Stimulated activated CD4-positive, alpha-beta T cell treated with anti-CD3 and anti-CD28 coated beads, Interleukin-1b, Interleukin-23, amount 100 ng/mL, for 48 hours (primary cell): ENCODE results near the gene LMX1A.

Experiments used
- DNase-seq: peaks from one replicate; pipeline ENCODE4 v3.0.0-alpha.2; 2020

The LMX1A gene

DNA sequence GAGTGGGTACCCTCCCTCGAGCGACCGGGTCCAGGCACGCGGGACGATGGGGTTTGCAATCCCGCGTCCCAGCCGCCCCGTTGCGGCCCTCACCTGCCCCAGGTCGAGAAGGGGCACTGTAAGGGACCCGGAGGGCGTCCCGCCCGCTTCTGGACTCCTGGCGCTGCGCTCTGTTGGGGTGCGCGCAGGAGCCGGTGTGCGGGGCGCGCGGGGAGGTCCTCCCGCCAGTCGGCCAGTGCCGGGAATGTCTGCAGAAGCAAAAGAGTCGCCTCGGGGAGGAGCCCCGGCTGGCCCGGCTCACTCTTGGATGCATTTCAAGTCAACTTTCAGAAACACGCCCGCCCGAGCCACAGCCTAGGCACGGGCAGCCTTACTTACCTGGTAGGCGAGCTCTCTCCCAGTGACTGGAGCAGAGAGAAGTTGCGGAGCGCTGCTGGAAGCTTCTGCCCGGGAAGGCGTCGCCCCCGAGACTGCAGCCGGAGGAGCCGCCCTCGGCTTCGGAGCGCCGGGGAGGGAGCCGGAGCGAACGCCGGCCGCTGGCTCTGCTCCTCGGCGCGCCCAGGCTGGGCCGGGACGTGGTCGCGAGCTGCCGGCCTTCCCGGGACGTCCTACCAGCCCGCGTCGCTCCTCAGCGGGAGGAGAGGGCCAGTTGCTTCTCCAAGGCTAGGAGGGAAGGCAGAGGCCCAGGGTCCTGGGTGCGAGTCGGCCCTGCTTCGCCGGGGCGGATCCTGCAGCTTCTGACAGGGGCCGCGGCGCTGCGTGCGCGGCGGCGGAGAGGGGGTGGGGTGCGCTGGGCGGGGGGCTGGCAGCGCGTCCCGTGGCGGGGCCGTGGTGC, at the start of gene LMX1A:
LMX1A (minus strand) TSS at position 739 of the 835 bp plus-strand sequence. CDS start 1,156 bp downstream, outside the sequence.
- no peak for DNase-seq

GRCh38 chr1:165403835-165404482, 47.4 kb upstream of the LMX1A start:
- DNase-seq: peak; percentile 24

- DNase-seq: no peak
Observed at GRCh38 chr1:165402517-165403111, 46.1 kb upstream of the LMX1A start.

- no peak for DNase-seq
Observed at GRCh38 chr1:165397944-165398343, 41.4 kb upstream of the LMX1A start.

- no peak for DNase-seq
Observed at GRCh38 chr1:165395901-165396300, 39.4 kb upstream of the LMX1A start.

GRCh38 chr1:165395478-165395877, 39.0 kb upstream of the LMX1A start:
- DNase-seq: no peak

- peak; percentile 85 for DNase-seq
Observed at GRCh38 chr1:165392634-165393571, 36.4 kb upstream of the LMX1A start.

DNA sequence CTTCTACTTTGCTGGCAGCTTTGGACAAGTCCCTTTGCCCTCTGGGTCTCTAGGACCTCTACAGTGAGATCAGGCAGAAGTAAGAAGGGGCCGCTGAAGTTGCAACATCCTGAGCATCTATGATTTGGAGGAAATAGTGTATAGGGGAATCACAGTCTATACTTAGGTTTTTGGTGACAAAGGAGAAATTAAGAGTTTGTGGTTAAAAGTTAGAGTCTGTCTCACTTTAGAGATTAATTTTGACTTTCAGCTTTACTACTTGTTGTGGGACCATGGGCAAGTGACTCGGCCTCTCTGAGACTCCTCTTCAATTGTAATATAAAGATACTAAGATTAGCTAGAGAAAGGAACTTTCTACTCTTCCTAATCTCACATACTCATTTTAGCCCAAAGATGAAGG, 33.1 kb upstream of the LMX1A start:
- no peak for DNase-seq

DNA sequence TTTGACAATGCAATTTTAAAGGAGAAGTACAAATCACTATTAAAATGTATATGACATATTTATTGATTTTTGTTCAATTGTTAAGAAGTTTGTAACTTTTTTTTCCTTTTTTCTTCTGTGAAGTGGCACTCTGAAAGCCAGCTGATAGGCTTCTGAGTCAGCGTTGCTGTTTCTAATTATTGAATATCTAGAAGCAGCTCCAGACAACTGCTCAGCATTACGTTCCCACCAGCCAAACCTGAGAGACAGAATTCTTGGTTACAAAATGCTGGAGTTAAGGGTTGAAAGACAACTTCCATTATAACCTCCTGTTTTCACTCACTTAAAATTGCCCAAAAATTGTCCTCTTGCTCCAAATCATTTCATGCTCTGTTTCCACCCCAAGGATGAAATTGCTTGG, 31.4 kb upstream of the LMX1A start:
- no peak for DNase-seq

DNA sequence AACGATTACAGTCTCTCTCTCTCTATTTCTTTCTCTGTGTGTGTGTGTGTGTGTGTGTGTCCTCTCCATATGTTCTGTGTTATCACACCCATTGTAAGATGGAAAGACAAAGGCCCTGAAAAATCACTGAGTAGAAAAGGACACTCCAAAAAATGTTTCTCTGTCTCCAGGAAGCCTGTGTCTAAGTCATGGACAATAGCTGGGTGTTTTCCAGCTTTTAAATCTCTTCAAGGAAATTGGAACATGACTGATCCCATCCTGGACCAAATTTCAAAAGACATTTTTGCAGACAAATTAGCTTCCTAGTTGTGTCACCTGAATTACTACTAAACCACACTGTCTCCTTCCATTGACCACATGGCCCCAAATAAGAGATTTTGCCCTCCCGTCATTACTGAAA, 31.0 kb upstream of the LMX1A start:
- no peak for DNase-seq

GRCh38 chr1:165383599-165384405, 27.3 kb upstream of the LMX1A start:
- DNase-seq: no peak

DNA sequence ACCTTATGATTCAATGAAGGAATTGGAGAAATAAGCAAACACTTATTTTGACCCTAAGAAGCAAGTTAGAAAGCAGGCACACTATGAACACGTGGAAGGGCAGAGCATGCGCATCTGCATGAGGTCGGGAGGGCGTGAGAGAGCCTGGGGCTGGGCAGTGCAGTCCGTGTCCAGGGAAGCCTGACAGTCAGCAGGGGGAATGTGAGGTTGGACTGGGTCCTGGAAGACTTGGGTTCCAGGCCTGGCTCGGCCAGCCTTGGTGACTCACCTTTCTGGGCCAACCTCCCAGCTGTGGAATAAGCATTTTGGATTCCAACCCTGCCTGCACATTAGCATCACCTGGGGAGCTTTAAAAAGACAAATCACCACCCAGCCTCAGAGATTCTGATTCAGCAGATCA, 26.6 kb upstream of the LMX1A start:
- no peak for DNase-seq

DNA sequence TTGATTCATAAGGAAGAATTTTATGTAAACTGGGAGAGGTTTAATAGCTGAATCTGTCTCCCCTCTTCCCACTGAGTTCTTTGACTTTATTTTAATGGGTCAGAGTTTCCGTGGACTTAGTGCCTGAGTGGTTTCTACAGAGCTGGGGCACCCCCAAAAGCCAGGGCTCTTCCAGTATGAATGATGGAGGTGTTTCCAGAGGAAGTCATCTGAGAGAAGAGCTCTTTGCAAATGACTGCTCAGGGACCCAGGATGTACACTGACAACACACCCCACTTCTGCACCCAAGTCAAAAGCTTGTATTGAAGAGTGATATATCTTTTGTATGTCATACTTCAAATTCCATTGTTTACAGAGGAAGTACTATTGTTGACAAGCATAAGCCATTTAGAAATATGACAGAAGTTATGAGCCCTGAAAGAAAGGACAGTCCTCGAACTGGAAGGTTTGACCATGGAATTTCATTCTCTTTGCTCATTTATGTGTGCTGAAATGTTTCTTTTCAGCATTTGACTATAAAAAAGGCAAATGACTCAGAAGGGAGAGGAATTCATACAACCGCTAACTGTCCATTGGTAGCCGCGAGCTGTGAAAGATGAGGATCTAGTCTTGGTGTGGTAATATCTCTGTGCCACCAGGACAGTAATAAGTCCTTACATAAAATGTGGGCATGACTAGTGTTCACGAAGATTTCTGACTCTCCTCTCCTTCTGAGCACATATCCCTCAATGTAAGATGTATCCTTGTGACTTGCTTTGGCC, 25.4 kb upstream of the LMX1A start:
- no peak for DNase-seq

DNA sequence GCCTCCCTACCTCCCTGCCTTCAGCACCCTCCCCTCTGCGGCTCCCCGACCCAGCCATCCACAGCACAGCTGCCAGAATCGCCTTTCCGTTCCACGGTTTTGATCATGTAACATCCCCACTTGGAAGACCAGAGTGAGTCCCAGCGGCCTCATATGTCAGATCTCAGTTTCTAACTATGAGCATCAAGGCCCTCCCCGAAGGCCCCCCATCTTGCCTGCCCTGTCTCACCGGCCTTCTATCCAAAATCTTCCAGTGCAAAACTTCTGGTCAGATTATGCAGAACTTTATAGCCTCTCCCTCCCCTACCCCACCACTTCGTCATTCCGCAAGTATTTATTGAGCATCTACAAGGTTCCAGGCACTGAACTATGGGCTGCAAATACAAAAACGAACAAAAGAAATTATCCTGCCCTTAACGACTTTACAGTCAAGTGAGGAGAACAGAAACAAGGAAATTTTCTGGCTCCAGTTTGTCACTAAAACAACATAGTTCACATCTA, 20.3 kb upstream of the LMX1A start:
- no peak for DNase-seq

- DNase-seq: peak; percentile 35
Observed at GRCh38 chr1:165376041-165376810, 19.7 kb upstream of the LMX1A start.

GRCh38 chr1:165375623-165376022, 19.1 kb upstream of the LMX1A start:
- no peak for DNase-seq

DNA sequence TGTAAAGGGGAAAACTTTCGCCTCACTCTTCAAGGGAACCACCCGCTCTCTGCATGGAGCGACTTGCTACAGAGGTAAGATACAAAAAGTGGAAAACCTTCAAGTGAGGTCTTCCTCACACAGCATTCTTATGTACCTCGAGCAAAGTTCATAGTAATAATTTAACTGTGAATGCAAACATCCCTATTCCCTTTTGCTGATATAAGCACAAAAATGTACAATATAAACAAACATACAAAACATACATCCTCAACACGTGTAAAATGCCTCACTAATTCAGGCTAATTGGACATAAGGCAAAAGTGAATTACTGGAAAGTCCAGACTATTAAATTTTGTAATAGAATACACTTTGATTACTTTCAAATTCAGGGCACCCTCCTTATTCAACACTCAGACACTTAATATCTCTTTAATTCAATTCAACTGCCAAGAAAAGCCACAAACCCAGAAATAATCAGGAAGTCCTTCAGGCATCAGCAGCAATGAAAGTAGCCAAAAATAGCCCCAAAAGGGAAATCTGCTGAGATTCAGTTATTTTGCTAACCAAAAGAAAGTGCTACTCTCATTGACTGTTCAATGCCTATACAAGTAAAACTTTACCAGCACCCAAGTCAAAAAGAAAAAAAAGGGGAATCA, 15.2 kb upstream of the LMX1A start:
- no peak for DNase-seq

- peak; percentile 26 for DNase-seq
Observed at GRCh38 chr1:165369255-165369848, 12.8 kb upstream of the LMX1A start.

DNA sequence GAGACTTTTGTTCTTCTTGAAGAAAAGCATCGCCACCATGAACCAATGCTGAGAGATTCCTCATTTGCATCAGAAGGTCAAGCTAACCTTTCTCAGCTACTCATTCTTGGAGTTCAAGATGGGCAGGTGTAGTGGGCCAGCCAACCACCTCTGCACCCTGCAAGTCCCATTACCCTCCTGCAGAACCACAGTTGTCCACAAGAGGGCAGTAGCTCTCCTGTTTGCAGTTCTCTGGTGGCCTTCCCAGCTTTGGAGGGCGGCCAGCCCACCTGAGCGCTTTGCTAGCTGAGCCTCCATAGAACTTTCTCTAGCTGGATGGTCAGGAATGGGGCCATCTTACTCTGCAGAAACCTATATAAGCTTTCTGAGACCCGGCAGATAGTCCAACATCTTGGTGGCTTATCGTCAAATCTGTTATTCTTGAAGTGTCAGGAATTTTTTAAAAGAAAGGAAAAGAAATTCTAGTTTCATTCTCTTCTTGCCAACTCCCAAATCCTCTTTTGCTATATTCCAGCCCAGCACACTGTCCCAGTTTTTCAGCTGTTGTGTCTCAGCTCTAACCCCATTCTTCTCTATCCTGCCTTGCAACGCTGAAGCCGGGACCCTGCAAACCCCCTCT, 11.0 kb upstream of the LMX1A start:
- peak; percentile 73 for DNase-seq
